ENCODE measurements around the gene KCTD2.

KCTD2 gene

DNA sequence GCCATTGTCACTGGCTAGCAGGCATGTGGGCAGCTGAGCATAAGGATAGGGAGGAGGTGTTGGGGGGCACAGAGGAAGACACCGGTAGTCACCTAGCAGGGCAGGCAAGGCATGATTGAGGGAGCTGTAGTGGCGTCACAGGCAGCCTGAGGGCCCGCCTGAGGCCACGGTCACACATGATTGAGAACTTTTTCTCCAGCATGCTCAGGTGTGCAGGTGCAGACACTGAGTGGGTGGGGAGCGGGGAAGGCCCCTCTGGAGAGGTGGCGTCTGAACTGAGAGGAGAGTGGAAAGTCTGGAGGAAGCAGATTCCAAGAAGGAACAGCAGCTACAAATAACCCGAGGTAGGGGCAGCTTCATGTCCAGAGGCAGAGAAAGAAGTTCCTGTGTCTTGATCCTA lies 51.8 kb downstream of the KCTD2 start:
- no peak overlapping the region for H2AFZ ChIP-seq (ENCODE audit: low read length)
- no peaks in the 10 kb centered on the region for H3K79me2 ChIP-seq (ENCODE audit: insufficient read depth, low read length)
- H4K20me1 ChIP-seq (ENCODE audit: insufficient read depth, low read length, poor library complexity, severe bottlenecking): no peaks in the 10 kb centered on the region
- no peaks in the 10 kb centered on the region for H3K27me3 ChIP-seq (ENCODE audit: insufficient read depth, low read length, poor library complexity, severe bottlenecking)
- H3K4me1 ChIP-seq (ENCODE audit: insufficient read depth, low read length, poor library complexity, severe bottlenecking): no peaks in the 10 kb centered on the region
- H3K4me3 ChIP-seq (ENCODE audit: low read length, poor library complexity, severe bottlenecking): no peak overlapping the region
- H3K9me2 ChIP-seq (replicated peaks; ENCODE audit: low read depth, low read length): no peaks in the 10 kb centered on the region
- no peak overlapping the region for H3K9ac ChIP-seq (ENCODE audit: low read depth, low read length, poor library complexity, severe bottlenecking)
- H3K36me3 ChIP-seq (ENCODE audit: insufficient read depth, low read length): no peaks in the 10 kb centered on the region
- TF ChIP-seq EZH2phosphoT487 (IDR thresholded peaks at IDR 0.05; ENCODE audit: borderline replicate concordance): no peak
- TF ChIP-seq, protein P1, sequence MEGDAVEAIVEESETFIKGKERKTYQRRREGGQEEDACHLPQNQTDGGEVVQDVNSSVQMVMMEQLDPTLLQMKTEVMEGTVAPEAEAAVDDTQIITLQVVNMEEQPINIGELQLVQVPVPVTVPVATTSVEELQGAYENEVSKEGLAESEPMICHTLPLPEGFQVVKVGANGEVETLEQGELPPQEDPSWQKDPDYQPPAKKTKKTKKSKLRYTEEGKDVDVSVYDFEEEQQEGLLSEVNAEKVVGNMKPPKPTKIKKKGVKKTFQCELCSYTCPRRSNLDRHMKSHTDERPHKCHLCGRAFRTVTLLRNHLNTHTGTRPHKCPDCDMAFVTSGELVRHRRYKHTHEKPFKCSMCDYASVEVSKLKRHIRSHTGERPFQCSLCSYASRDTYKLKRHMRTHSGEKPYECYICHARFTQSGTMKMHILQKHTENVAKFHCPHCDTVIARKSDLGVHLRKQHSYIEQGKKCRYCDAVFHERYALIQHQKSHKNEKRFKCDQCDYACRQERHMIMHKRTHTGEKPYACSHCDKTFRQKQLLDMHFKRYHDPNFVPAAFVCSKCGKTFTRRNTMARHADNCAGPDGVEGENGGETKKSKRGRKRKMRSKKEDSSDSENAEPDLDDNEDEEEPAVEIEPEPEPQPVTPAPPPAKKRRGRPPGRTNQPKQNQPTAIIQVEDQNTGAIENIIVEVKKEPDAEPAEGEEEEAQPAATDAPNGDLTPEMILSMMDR (conservative IDR thresholded peaks at IDR 0.05; ENCODE audit: low read length): no peak
- no peaks in the 10 kb centered on the region for H3F3A ChIP-seq (ENCODE audit: low read depth)
- H3K4me2 ChIP-seq (ENCODE audit: low read depth, low read length, poor library complexity, severe bottlenecking): no peak overlapping the region
- H3K9me3 ChIP-seq (ENCODE audit: insufficient read depth, low read depth, low read length): no peaks in the 10 kb centered on the region

DNA sequence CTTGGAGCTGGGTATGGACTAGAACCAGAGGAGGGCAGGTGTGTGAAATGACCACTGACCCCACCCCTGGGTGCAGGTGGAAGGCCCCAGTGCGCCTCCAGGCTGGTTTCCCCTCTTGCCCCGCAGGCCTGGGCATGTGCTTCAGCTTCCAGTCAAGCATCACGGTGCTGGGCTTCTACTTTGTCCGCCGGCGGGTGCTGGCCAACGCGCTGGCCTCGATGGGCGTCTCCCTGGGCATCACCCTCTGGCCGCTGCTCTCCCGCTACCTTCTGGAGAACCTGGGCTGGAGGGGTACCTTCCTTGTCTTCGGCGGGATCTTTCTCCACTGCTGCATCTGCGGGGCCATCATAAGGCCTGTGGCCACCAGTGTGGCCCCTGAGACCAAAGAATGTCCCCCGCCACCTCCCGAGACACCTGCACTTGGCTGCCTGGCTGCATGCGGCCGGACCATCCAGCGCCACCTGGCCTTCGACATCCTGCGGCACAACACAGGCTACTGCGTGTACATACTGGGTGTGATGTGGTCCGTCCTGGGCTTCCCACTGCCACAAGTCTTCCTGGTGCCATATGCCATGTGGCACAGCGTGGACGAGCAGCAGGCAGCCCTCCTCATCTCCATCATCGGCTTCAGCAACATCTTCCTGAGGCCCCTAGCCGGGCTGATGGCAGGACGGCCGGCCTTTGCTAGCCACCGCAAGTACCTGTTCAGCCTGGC lies 53.0 kb downstream of the KCTD2 start:
- Histone ChIP-seq H3K79me2 (ENCODE audit: insufficient read depth, low read length) (no peaks in the 10 kb centered on the region), H3K9ac (ENCODE audit: low read depth, low read length, poor library complexity, severe bottlenecking) (no peak overlapping the region), H3K4me2 (ENCODE audit: low read depth, low read length, poor library complexity, severe bottlenecking) (no peak overlapping the region), H2AFZ (ENCODE audit: low read length) (no peak overlapping the region), H4K20me1 (ENCODE audit: insufficient read depth, low read length, poor library complexity, severe bottlenecking) (no peaks in the 10 kb centered on the region), H3K36me3 (ENCODE audit: insufficient read depth, low read length) (no peaks in the 10 kb centered on the region), H3K4me1 (ENCODE audit: insufficient read depth, low read length, poor library complexity, severe bottlenecking) (no peaks in the 10 kb centered on the region), H3K9me2 (replicated peaks; ENCODE audit: low read depth, low read length) (no peaks in the 10 kb centered on the region), H3K27me3 (ENCODE audit: insufficient read depth, low read length, poor library complexity, severe bottlenecking) (no peaks in the 10 kb centered on the region), H3F3A (ENCODE audit: low read depth) (no peaks in the 10 kb centered on the region), H3K9me3 (ENCODE audit: insufficient read depth, low read depth, low read length) (no peaks in the 10 kb centered on the region), H3K4me3 (ENCODE audit: low read length, poor library complexity, severe bottlenecking) (no peak overlapping the region)
- TF ChIP-seq EZH2phosphoT487 (IDR thresholded peaks at IDR 0.05; ENCODE audit: borderline replicate concordance): no peak
- TF ChIP-seq, protein P1 (conservative IDR thresholded peaks at IDR 0.05; ENCODE audit: low read length): no peak

DNA sequence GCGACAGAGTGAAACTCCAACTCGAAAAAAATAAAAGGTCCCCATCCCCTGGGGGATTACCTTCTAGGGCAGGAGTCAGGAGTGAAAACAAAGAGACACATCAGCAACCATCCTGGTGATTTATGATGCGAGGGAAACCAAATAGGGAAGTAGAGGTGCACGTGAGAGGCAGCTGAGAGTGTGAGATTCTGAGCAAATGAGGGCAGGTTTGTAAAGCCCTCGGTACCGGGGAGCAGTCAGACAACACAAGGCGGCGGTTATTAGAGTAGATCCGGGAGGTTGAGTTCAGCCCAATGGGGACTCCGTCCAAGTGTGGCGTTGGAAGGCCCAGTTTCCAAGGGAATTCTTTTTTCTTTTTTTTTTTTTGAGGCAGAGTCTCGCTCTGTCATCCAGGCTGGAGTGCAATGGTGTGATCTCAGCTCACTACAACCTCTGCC lies 55.4 kb downstream of the KCTD2 start:
- no peak overlapping the region for H3K4me3 ChIP-seq (ENCODE audit: low read length, poor library complexity, severe bottlenecking)
- no peaks in the 10 kb centered on the region for H3K36me3 ChIP-seq (ENCODE audit: insufficient read depth, low read length)
- no peaks in the 10 kb centered on the region for H3K79me2 ChIP-seq (ENCODE audit: insufficient read depth, low read length)
- no peaks in the 10 kb centered on the region for H3K27me3 ChIP-seq (ENCODE audit: insufficient read depth, low read length, poor library complexity, severe bottlenecking)
- no peak overlapping the region for H2AFZ ChIP-seq (ENCODE audit: low read length)
- H3K9me3 ChIP-seq (ENCODE audit: insufficient read depth, low read depth, low read length): no peaks in the 10 kb centered on the region
- TF ChIP-seq, protein P1 (conservative IDR thresholded peaks at IDR 0.05; ENCODE audit: low read length): no peak
- TF ChIP-seq EZH2phosphoT487 (IDR thresholded peaks at IDR 0.05; ENCODE audit: borderline replicate concordance): no peak
- no peak overlapping the region for H3K4me2 ChIP-seq (ENCODE audit: low read depth, low read length, poor library complexity, severe bottlenecking)
- H3K4me1 ChIP-seq (ENCODE audit: insufficient read depth, low read length, poor library complexity, severe bottlenecking): no peaks in the 10 kb centered on the region
- no peaks in the 10 kb centered on the region for H4K20me1 ChIP-seq (ENCODE audit: insufficient read depth, low read length, poor library complexity, severe bottlenecking)
- H3F3A ChIP-seq (ENCODE audit: low read depth): no peaks in the 10 kb centered on the region
- H3K9me2 ChIP-seq (replicated peaks; ENCODE audit: low read depth, low read length): no peaks in the 10 kb centered on the region
- no peak overlapping the region for H3K9ac ChIP-seq (ENCODE audit: low read depth, low read length, poor library complexity, severe bottlenecking)

Data from Loucy (cell line).